Bronchial epithelial cell (primary cell): Measurements from ENCODE around the gene MYO1D. TPM values are rescaled to one million over a fixed set of nuclear protein-coding genes. Genes with fewer than 3 reads are reported as not detected.

Experiments used
- DNase-seq: peaks from one replicate; pipeline ENCODE4 v3.0.0-alpha.2; 2010; ENCODE audit warnings: low read depth
- FAIRE-seq: peaks from 2 replicates; lab custom pipeline; 2011; peaks lifted over from hg19 to GRCh38; lab: Jason Lieb, UNC
- H3K27me3 ChIP-seq: 2 replicates; pipeline ENCODE4 v1.5.1; 2011; ENCODE audit warnings: low read length; ENCODE audit not compliant: control insufficient read depth, insufficient read depth
- H3K36me3 ChIP-seq: 2 replicates; pipeline ENCODE4 v1.5.1; 2011; ENCODE audit warnings: low read length; ENCODE audit not compliant: control insufficient read depth, insufficient read depth
- H3K4me3 ChIP-seq: 2 replicates; pipeline ENCODE4 v1.5.1; 2011; ENCODE audit warnings: mild to moderate bottlenecking, low read depth, low read length, control low read depth
- total RNA-seq: library from RNA; depleted of rRNA; stranded (reverse); fragments of >200 nt; gene quantifications from 2 replicates; pipeline ENCODE4 v1.2.1, GENCODE V29; 2014
- TF ChIP-seq, protein P1 (sequence below): IDR thresholded peaks from 2 replicates; pipeline ENCODE4 v1.5.1; 2011; ENCODE audit warnings: mild to moderate bottlenecking, moderate library complexity, low read length, control low read depth, inconsistent platforms; ENCODE audit not compliant: insufficient read depth, severe bottlenecking

Gene MYO1D
- total RNA-seq, 1 donor from 2014 or later: 35.8 TPM

DNA sequence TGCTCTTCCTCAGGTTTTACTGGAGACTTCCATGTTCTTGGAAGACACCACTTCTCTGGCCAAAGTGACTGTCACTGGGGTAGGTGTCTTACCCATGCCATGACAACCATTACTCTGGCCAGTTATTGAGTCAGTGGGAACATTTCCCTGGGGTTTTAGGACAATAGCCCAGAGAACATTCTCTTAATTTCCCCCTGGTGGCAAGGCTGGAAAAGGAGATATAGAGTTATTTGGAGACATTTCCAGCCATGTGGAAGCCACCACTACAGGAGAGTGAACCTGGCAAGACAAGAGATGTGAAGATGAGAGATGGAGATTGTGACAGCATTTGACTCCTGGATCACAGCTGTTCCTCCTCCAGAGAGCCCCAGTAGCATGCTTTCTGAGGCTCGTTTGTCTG lies 283.9 kb downstream of the MYO1D start:
- TF ChIP-seq, protein P1, sequence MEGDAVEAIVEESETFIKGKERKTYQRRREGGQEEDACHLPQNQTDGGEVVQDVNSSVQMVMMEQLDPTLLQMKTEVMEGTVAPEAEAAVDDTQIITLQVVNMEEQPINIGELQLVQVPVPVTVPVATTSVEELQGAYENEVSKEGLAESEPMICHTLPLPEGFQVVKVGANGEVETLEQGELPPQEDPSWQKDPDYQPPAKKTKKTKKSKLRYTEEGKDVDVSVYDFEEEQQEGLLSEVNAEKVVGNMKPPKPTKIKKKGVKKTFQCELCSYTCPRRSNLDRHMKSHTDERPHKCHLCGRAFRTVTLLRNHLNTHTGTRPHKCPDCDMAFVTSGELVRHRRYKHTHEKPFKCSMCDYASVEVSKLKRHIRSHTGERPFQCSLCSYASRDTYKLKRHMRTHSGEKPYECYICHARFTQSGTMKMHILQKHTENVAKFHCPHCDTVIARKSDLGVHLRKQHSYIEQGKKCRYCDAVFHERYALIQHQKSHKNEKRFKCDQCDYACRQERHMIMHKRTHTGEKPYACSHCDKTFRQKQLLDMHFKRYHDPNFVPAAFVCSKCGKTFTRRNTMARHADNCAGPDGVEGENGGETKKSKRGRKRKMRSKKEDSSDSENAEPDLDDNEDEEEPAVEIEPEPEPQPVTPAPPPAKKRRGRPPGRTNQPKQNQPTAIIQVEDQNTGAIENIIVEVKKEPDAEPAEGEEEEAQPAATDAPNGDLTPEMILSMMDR: no peak
- FAIRE-seq: no peak

DNA sequence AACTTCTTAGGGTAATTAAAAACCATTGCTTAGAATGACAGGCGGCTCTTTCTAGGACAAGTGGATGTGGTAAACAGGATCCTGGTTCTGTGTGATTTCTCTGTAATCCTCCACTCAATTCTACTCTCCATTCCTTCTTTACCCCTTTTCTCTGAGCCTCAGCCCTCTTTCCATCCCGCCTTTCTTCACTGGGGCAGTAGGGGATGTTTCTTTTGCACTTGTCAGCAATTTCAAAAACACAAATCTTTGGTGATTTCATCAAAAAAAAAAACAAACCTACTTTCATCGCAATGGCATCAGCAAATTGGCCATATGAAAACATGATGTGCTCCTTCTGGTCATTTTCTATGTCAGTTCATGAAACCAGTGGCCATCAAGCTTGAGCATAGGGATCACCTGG lies 285.5 kb downstream of the MYO1D start:
- FAIRE-seq: no peak
- Histone ChIP-seq H3K27me3 (no peaks in the 10 kb centered on the region), H3K36me3 (peaks cover 2% of the 10 kb centered on the region), H3K4me3 (no peak overlapping the region)
- DNase-seq: no peak
- TF ChIP-seq, protein P1: no peak

More for the DNA sequence above, 283.9 kb downstream of the MYO1D start:
- no peak for DNase-seq
- no peak overlapping the region for H3K4me3 ChIP-seq
- no peaks in the 10 kb centered on the region for H3K27me3 ChIP-seq
- H3K36me3 ChIP-seq: peaks cover 2% of the 10 kb centered on the region

GRCh38 chr17:32590974-32591373 lies 285.9 kb downstream of the MYO1D start:
- Histone ChIP-seq H3K36me3 (peaks cover 2% of the 10 kb centered on the region), H3K27me3 (no peaks in the 10 kb centered on the region), H3K4me3 (no peak overlapping the region)
- FAIRE-seq (no peak), DNase-seq (no peak)
- TF ChIP-seq, protein P1: no peak

DNA sequence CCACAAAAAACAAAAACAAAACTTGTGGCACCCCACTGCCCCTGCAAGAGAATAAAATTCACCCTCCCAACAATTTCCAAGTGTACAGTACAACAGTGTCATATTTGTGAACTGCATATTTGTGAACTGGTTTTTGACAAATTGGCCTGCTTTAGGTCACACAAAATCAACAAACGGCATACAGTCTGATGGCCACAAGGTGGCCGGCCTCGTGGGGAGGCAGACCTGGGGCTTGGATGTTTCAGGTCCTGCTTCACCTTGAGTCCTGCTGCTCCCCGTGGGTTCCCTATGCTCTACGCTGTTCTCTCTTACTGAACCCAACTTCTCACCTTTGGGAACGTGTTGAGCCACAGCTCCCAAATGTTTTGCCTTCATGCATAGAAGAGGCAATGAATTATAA lies 287.9 kb downstream of the MYO1D start:
- Histone ChIP-seq H3K4me3 (no peak overlapping the region), H3K36me3 (peaks cover 2% of the 10 kb centered on the region), H3K27me3 (no peaks in the 10 kb centered on the region)
- DNase-seq (no peak), FAIRE-seq (no peak)
- TF ChIP-seq, protein P1: peak; percentile 20

- Histone ChIP-seq H3K27me3 (no peaks in the 10 kb centered on the region), H3K4me3 (no peak overlapping the region), H3K36me3 (peaks cover under 1% of the 10 kb centered on the region)
- FAIRE-seq: no peak
- no peak for DNase-seq
- TF ChIP-seq, protein P1: no peak
Measured at GRCh38 chr17:32588135-32588534, 288.8 kb downstream of the MYO1D start.

GRCh38 chr17:32586666-32587065 lies 290.3 kb downstream of the MYO1D start:
- H3K4me3 ChIP-seq: no peak overlapping the region
- no peaks in the 10 kb centered on the region for H3K27me3 ChIP-seq
- DNase-seq (peak; percentile 28), FAIRE-seq (no peak)
- TF ChIP-seq, protein P1: no peak
- H3K36me3 ChIP-seq: no peaks in the 10 kb centered on the region
